Daoy (cell line): ENCODE data around the gene CD7. TPM values are rescaled to one million over a fixed set of nuclear protein-coding genes. Genes with fewer than 3 reads are reported as not detected.
A peak's percentile ranks its signal among the peaks of the same experiment; 100 is the strongest.
"Not testable (repeated sequence)": the region's sequence is repeated elsewhere in the genome, so short reads cannot be mapped to it uniquely, and the experiment has no call there.

Experiments
- DNase-seq: peaks from one replicate; pipeline ENCODE4 v3.0.0-alpha.2; 2015; ENCODE audit warnings: low read depth
- total RNA-seq: library from RNA; depleted of rRNA; stranded (reverse); fragments of >200 nt; shearing (Covaris generic); gene quantifications from 2 replicates; pipeline ENCODE4 v1.2.3, GENCODE V29; 2014; rRNA removed

Gene CD7
- total RNA-seq, result not detected in 2 replicates

DNA sequence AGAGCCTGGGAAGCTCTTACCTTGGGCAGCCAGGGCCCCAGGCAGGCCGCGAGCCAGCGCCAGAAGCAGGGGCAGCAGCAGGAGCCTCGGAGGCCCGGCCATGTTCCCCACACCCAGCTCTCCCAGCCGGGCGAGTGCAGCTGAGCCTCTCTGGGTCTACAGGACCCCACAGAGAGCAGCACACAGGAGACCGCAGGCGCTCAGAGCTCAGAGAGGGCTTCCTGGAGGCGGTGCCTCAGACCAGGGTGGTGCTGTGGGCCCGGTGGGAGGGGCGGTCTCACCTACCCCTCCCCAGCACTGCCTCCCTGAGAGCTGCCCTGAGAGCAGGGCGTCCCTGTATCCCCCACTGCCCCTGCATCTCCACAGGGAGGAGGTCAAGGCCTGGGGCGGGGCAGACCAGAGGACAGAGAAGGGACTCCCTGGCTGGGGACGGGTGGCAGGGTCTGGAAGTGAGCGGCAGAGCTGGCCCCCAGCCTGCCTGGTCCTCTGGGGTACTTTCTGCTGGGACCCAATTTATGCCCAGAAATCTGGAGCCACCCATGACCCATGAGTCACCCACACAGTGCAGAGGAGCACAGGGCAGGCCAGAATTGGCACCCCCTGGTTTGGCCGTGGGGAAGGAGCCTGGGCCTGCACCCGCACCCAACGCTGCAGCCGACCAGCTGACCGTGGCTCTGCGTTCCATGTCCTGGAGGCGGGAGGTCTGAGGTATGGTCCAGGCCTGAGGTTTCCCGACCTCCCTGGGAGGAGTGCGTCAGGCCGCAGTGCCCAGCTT lies at the start of gene CD7:
CD7 (minus strand) TSS at position 215 of the 775 bp plus-strand sequence; CDS start at position 102, 113 bp downstream.
- DNase-seq, result no peak

DNA sequence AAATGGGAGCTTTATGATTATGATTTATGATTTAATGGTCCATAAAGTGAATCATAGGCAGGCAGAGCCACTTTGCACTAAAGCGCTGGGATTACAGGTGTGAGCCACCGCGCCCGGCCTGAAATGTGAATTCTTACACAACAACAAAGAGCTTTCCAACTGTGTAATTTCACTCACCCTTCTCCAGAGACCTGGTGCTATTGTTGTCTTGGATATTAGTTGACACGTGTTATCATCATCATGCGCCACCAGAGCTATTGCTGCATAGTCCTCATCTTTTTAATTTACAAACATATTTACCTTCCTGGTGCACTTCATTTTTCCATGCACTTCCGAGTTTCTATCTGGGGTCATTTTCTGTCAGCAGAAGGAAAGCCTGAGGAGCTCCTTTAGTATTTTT lies 49.3 kb upstream of the CD7 start:
- DNase-seq, result no peak

DNA sequence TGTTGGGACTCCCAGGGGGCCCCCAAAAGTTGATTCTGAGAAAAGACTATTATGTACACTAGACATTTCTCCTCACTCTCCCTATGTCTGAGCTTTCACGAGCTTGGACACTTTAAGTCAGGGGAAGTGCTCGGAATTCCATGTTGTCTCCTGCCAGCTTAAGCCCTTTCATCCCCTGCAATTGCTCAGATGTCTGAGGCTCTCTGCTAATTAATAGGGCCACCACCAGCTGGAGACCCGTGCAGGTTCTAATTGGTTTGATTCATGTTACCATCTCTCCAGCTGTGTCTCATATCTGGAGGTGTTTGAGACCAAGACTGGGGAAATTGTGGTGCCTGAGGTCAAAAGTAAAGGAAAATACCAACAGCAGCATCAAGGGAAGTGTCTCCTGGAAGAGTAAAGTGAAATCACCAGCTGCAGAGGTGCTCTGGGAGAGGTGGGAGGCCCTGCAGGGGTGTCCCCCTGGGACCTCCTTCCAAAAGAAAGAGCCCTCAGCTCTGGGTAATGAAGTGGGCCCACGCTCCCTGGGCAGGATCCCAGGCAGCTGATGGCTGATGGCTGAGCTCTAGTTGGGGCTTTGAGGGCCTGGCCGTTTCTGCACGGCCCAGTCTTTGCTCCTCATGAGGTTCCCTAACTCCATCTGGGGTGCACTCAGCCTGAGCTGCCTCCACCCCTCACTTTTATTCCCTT lies 48.3 kb upstream of the CD7 start:
- DNase-seq, result no peak

DNA sequence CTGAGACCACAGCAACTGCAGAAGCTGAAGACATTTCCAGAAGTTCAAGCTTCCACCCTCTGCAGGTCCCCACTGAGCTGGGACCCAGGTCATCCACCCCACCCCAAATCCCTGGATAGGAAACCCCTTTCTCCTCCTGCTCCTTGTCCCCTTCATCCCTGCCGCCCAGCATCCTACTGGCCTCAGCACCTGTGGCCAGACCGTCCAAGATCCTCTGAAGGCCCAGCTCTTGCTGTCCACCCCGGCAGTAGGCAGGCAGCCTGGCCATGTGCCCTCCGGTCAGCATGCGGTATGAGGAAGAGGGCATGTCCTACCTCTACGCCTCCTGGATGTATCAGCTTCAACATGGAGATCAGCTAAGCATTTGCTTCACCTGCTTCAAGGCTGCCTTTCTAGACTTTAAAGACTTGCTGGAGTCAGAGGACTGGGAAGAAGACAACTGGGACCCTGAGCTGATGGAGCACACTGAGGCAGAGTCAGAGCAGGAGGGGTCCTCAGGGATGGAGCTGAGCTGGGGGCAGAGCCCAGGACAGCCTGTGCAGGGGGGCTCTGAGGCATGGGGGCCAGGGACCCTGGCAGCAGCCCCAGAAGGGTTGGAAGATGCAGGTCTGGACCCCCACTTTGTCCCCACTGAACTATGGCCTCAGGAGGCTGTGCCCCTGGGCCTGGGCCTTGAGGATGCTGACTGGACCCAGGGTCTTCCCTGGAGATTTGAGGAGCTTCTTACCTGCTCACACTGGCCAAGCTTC lies 44.7 kb upstream of the CD7 start:
- no peak for DNase-seq

DNA sequence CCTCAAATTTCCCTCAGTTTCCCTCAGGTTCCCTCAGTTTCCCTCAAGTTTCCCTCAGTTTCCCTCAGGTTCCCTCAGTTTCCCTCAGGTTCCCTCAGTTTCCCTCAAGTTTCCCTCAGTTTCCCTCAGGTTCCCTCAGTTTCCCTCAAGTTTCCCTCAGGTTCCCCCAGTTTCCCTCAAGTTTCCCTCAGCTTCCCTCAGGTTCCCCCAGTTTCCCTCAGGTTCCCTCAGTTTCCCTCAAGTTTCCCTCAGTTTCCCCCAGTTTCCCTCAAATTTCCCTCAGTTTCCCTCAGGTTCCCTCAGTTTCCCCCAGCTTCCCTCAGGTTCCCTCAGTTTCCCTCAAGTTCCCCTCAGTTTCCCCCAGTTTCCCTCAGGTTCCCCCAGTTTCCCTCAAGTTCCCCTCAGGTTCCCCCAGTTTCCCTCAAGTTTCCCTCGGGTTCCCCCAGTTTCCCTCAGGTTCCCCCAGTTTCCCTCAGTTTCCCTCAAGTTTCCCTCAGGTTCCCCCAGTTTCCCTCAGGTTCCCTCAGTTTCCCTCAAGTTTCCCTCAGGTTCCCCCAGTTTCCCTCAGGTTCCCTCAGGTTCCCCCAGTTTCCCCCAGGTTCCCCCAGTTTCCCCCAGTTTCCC lies 42.2 kb upstream of the CD7 start:
- not testable (repeated sequence) for DNase-seq

DNA sequence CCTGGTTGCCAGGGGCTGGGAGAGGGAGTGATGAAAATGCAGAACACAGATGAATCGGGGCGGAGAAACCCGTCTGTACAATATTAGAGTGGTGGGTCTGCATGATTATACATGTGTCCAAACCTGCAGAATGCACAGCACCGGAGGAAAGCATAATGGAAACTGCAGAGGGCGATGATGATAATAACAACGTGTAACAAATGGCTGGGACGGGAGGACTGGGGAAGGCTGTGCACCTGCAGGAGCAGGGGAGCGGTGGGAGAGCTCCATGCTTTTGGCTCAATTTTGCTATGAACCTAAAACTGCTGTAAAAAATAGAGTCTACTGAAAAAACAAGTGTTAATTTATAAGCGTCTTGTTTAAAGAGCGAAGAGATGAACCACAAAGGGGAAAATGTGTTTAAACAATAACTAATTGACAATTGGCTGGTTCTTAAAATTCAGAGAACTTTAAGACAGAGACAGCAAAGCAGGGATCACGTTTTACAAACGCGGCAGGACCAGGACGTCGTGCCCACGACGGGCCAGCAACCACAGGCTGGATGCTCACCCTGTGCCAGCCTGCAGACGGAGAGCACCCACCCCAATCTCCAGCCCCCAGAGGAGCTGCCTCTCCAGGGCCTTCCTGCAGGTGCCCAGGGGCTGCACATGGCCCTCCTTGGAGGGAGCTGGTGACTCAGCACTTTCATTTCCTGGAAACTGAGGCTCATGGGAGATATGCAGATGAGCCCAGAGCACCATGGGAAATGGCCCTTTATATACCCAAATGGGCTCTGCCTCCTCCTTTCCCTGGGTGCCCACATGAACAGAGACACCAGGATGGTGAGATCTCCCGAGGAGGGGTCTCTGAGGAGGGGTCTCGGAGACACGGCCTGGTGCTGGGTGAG lies 41.3 kb upstream of the CD7 start, which contains the start of gene TEX19:
TEX19 (plus strand) TSS at position 783 of the 886 bp plus-strand sequence. CDS start 2,904 bp downstream, outside the sequence.
- no peak for DNase-seq

DNA sequence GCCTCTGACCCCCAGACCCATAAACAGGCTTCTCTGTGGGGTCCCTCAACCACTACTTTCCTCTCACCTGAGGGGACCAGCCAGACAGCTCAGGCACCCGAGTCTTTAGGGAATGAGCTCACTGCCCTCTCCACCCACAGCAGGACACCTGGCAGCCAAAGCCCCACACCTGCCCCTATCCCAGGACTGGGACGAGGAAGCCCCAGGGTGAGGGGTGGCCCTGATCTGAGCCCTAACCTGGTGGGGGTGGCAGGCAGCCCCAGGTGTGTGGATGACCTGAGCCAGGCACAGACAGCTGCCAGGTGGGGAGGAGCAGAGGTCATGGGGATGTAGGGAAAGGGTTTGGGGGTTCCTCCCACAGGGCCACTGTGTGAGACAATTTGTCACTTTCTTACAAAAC lies 40.0 kb upstream of the CD7 start:
- no peak for DNase-seq

DNA sequence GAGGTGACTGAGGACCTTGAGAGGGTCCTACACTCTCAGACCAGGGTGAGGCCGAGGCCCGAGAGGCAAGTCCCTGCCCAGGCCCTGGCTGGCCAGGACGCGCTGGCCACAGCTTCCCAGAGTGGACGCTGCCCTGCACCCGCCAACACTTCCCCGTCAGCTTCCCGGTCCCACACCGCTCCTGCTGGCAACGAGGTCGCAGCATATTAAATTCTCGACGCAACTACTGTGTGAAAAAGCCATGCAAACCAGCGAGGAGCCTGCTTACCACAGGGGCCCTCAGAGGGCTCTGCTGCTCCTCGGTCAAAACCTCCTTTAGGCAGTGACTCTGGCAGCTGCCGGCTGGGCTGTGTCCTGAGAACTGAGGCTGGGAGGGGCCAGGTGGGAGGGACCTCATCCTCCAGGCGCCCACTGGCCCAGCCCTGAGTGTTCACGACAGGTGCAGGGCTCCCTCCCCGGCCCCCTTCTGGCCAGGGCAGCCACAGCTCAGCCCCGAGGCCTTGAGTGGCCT lies 39.5 kb upstream of the CD7 start:
- no peak for DNase-seq

DNA sequence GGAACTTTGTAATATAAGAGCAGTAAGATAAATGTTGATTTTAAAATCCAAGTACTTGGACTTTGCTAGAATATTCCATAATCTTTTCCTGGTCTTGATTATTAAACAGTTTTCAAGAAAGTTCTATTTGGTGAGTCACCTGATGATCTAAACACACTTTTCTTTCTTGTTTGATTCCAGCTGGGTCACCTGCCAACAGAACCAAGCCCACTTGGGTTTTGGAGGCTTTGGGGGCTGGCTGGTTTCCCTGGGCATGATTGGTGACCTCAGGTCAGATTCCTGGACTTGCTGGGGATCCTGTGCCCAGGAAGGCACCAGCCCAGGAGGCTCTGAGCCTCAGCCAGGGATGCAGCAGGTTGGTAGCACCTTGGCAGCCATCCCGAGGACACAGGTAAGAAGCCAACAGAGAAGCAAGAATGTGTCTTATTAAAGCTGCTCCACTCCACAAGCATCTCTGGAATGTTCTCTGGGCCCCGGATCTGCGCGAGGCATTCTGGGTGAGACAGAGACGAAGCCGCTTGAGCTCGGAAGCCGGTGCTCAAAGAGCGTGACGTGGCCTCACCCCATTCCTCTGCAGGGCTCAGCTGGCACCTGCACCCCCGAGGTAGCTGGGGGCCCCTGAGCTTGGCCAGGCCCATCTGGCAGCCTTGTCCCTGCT lies 38.5 kb upstream of the CD7 start:
- no peak for DNase-seq

DNA sequence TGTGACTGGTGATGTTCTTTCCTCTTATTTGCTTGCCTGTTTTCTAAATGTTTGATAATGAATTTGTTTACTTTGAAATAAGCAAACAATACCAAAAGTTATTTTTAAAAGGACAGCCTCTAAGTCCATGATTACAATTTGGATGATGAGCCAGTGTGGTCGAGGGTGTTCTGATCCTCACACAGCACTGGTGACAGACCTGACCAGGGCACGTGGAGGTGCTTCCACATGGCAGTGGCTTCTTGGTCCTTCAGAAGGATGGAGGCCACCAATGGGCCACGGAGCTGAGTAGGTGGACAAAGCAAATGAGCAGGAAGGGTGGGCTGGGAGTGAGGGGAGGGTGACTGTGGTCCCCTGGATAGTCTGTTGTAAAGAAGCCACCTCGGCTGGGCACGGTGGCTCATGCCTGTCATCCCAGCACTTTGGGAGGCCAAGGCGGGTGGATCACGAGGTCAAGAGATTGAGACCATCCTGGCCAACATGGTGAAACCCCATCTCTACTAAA lies 37.4 kb upstream of the CD7 start:
- DNase-seq, result no peak

DNA sequence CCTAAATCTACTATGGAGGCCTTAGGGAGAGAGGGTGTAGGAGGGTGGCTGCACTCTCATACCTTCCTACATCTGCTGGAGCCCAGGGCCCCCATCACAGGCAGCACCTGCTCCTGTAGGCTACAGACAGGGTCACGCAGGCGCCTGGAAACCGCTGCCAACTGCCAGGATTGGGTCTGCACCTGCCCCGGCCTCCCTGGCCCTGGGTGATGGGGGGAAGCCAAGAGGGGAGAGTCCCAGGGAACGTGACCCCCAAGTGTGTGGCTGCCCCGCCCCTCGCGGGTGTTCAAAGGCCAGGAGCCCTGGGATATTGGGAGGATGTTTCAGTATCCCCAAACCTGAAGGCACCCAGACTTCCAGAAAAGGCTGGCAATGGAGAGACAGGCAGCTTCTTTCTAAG lies 36.1 kb upstream of the CD7 start:
- no peak for DNase-seq

DNA sequence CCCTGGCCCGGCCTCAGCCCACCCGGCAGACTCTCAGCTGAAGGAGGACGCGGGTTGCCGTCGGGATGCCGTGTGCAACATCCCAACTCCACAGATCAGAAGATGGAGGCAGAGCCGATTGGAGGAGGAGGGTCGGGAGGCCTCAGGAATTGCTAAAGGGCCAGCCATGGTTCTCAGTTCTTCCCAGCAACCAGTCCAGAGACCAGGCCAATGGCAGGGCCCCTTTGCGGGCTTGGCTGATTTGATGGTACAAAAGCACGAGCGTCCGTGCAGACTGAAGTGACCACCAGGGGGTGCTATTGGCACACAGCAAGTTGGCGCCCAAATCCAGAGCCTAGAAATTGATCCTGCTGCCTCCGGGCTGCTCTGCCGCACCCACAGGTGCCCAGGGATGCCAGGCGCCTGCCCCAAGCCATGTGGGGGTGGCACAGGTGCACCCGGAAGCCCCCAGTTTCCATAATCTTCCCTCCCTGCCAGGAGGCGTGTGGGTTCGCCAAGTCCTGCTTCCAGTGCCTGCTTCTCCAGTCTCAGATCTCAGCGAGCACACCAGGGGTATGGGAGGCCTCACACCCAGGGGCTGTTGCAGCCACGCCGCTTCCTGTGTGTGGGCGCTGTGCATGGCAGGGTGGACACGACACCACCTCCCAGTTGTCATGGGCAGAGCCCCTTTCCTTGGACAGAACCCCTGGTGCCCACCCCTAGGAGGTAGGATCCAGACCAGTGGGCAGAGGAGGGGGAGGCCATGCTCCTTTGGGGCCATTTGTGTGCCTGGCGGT lies 34.5 kb upstream of the CD7 start:
- DNase-seq, result peak; percentile 86

DNA sequence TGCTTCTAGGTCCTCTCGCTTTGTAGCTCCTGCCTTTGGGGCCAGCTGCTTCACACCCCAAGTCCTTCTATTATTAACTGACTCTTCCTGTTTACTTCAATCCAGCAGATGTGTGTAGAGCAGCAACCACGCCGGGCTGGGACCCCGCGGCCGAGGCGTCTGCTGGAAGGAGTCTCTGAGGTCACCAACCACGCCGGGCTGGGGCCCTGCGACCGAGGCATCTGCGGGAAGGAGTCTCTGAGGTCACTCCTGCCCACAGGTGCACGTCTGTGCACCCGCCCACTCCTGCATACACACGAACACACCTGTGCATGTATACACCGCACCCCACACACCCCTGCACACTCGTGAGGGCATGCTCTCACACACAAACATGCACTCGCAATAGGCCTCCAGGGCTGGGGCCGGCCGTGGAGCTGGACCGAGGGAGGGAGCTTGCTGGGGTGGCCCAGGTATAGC lies 33.9 kb upstream of the CD7 start:
- DNase-seq, result no peak

DNA sequence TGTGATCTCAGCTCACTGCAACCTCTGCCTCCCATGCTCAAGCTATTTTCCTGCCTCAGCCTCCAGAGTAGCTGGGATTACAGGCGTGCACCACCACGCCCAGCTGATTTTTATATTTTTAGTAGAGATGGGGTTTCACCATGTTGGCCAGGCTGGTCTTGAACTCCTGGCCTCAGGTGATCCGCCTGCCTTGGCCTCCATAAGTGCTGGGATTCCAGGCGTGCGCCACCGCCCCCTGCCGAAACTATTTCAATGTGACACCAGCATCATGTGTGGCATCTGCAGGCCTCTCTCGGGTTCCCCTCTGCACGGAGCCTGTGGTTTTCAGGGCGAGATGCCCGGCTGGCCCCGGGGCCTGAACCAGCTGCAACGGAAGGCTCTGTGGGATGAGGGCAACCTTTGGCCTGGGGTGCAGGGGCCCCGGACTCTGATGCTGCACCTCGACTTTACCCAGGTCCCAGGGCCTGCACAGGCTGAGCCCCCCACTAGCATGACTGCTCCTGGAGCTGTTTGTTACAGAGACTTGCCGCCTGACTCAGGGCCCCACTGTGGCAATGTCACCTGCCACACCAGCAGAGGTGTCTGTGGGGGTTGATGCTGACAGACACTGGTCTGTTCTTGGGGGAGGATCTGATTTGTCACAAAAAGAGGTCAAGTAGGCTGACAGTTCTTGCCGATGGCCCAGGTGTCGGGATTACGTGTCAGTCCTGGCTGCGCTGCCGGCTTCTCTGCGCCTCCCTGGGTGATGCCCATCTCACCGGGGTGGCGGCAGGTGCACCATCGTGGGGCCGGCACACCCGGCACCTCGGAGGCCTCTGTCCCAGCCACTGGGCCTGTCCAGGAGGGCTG lies 33.0 kb upstream of the CD7 start:
- peak; percentile 68 for DNase-seq

DNA sequence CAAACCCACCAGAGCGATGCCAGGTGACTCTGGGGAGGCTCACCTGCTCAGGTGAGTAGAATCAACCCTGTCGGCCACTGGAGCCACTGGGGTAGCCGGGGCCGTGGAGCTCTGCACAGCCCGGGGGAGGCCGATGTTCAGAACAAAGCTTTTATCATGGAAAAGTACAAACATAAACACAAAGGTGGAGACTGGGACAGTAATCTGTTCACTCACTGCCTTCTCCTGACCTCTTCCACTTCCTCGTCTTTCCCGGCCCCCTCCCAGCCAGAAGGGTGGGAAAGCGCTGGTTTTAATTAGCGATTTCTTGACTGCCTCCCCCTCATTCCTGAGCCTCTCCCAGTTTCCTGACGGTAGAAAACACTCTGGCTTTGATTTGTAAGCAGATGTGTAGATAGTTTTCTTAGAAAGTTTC lies 31.9 kb upstream of the CD7 start:
- no peak for DNase-seq

DNA sequence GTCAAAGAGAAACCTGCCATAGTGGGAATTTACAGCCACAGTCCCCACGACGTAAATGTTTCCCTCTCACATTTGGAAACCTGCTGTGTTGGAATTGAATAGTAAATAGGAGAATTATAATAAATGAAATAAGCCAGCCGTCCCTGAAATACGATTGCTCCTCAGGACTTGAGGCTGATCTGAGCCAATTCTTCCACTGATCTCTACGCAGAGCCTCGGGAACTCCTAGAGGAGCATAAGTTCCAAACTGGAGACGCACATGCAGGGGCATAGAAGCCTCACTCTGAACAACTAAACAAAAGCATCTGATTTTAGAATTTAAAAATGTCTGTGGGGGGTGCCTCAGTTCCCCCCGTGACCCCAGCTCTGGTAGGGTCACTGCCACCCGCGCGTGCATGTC lies 31.5 kb upstream of the CD7 start:
- no peak for DNase-seq

DNA sequence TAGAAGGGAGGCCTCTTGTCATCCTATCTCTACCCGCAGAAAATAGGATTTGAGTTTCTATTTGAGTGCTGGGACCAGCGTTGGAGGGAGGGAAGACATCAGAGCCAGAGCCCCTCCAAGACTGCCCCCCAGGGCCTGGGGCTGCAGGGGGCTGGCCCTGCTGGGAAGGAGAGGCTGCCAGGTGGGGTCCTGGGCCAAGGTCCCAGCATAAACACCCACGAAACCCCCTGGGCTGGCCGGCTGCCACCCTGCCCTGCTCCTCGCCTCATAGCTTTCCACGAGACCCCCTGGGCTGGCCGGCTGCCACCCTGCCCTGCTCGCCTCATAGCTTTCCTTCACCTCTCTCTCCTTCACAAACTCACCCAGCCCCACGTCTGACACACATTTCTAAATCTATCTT lies 31.0 kb upstream of the CD7 start:
- no peak for DNase-seq

DNA sequence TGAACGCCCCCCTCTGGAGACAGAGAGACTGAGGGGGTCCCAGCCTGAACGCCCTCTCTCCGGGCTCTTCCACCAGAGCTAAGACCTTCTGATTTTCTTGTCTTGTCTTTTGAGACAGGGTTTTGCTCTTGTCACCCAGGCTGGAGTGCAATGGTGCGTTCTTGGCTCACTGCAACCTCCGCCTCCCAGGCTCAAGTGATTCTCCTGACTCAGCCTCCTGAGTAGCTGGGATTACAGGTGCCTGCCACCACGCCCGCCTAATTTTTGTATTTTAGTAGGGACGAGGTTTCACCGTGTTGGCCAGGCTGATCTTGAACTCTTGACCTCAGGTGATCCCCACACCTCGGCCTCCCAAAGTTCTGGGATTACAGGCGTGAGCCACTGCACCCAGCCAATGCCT lies 30.6 kb upstream of the CD7 start:
- not testable (repeated sequence) for DNase-seq
